ENCODE measurements around the gene CCBE1.
"Not testable (repeated sequence)": the region's sequence is repeated elsewhere in the genome, so short reads cannot be mapped to it uniquely, and the experiment has no call there.

The CCBE1 gene

GRCh38 chr18:59518705-59519104 is 178.5 kb downstream of the CCBE1 start:
- TF ChIP-seq CTCF (IDR thresholded peaks at IDR 0.05; ENCODE audit: control extremely low read depth, extremely low read depth, low read depth, missing control alignments): no peak
- POLR2A ChIA-PET: no interaction called here
- DNase-seq (ENCODE audit: extremely low spot score): no peak
- CTCF ChIA-PET: no interaction called here

- TF ChIP-seq CTCF (IDR thresholded peaks at IDR 0.05; ENCODE audit: control extremely low read depth, extremely low read depth, low read depth, missing control alignments): no peak
- ChIA-PET CTCF (interaction anchor here (1.1 kb wide), 1 partner anchor 58 kb away, joined by 3 read pairs; no protein-coding TSS in a partner anchor), POLR2A (no interaction called here)
- DNase-seq (ENCODE audit: extremely low spot score): no peak
Measured at GRCh38 chr18:59517446-59518165, 179.6 kb downstream of the CCBE1 start.

GRCh38 chr18:59516356-59517155 is 180.7 kb downstream of the CCBE1 start:
- CTCF ChIA-PET: interaction anchor here (1.1 kb wide), 1 partner anchor 57 kb away, joined by 3 read pairs; no protein-coding TSS in a partner anchor
- TF ChIP-seq CTCF (IDR thresholded peaks at IDR 0.05; ENCODE audit: control extremely low read depth, extremely low read depth, low read depth, missing control alignments): no peak
- DNase-seq (ENCODE audit: extremely low spot score): no peak
- POLR2A ChIA-PET: no interaction called here

- DNase-seq (ENCODE audit: extremely low spot score); CTCF ChIA-PET; POLR2A ChIA-PET: not testable (repeated sequence)
Measured at GRCh38 chr18:59515956-59516355, 181.3 kb downstream of the CCBE1 start.

GRCh38 chr18:59515147-59515546 is 182.1 kb downstream of the CCBE1 start:
- no peak for DNase-seq (ENCODE audit: extremely low spot score)
- TF ChIP-seq CTCF (IDR thresholded peaks at IDR 0.05; ENCODE audit: control extremely low read depth, extremely low read depth, low read depth, missing control alignments): no peak
- POLR2A ChIA-PET: no interaction called here
- CTCF ChIA-PET: interaction anchor here (0.9 kb wide), 1 partner anchor 55 kb away, joined by 3 read pairs; no protein-coding TSS in a partner anchor

- no peak for TF ChIP-seq CTCF (IDR thresholded peaks at IDR 0.05; ENCODE audit: control extremely low read depth, extremely low read depth, low read depth, missing control alignments)
- POLR2A ChIA-PET: no interaction called here
- DNase-seq (ENCODE audit: extremely low spot score): no peak
- CTCF ChIA-PET: interaction anchor here (0.9 kb wide), 1 partner anchor 54 kb away, joined by 3 read pairs; no protein-coding TSS in a partner anchor
Measured at GRCh38 chr18:59514203-59514602, 183.0 kb downstream of the CCBE1 start.

Data from GM10248 (cell line).